Progenitor cell of endocrine pancreas (in vitro differentiated cells): ENCODE results near the gene RBM47. TPM values are rescaled to one million over a fixed set of nuclear protein-coding genes. Genes with fewer than 3 reads are reported as not detected.
A peak's percentile ranks its signal among the peaks of the same experiment; 100 is the strongest.

Experiments used
- DNase-seq: peaks from one replicate; pipeline ENCODE4 v3.0.0; 2021; ENCODE audit warnings: low spot score; ENCODE audit not compliant: unreplicated experiment
- H3K27ac Mint-ChIP-seq: 2 replicates; pipeline ENCODE4 v1.8.0; 2021; ENCODE audit warnings: mild to moderate bottlenecking, moderate library complexity, mixed read lengths
- H3K27me3 Mint-ChIP-seq: 2 replicates; pipeline ENCODE4 v1.8.0; 2021; ENCODE audit warnings: mixed read lengths
- H3K36me3 Mint-ChIP-seq: 2 replicates; pipeline ENCODE4 v1.8.0; 2022; ENCODE audit warnings: mixed read lengths; ENCODE audit not compliant: insufficient read depth
- H3K4me1 Mint-ChIP-seq: 2 replicates; pipeline ENCODE4 v1.8.0; 2021; ENCODE audit warnings: low read depth, mixed read lengths
- H3K4me3 Mint-ChIP-seq: 2 replicates; pipeline ENCODE4 v1.8.0; 2021; ENCODE audit warnings: low read depth, mild to moderate bottlenecking, moderate library complexity, mixed read lengths
- H3K9me3 Mint-ChIP-seq: 2 replicates; pipeline ENCODE4 v1.8.0; 2021; ENCODE audit warnings: low read depth, mixed read lengths
- CTCF ChIP-seq: fragments of 200-600 bp; sonication (generic); IDR thresholded peaks from one replicate; pipeline ENCODE4 v1.5.0; 2021; ENCODE audit warnings: antibody characterized with exemption, mild to moderate bottlenecking; ENCODE audit not compliant: unreplicated experiment
- long read RNA-seq: library from polyadenylated mRNA; unstranded; transcript quantifications from one replicate; pipeline ENCODE4 v2.0.0, GENCODE V29; 2020
- total RNA-seq: library from RNA; stranded (reverse); gene quantifications from 2 replicates; pipeline ENCODE4 v1.2.1, GENCODE V29; 2021

Gene RBM47
- total RNA-seq, result 64.3 and 64.8 TPM in 2 replicates
- long read RNA-seq, full-length matches to known transcripts, result 19 of 71 reads
- long read RNA-seq, partial matches to known transcripts, result 25 of 71 reads
- long read RNA-seq, other reads (novel, unspliced or antisense), result 27 of 71 reads

GRCh38 chr4:40629401-40630334, at the start of gene RBM47:
Gene RBM47 (minus strand): TSS chr4:40629864. CDS start chr4:40438893, 190,971 bp downstream.
- Mint-ChIP-seq H3K27ac (peak within 1 kb of the TSS; percentile 98), H3K4me3 (peak within 1 kb of the TSS; percentile 90), H3K9me3 (no peaks in the 10 kb centered on the region), H3K4me1 (peaks cover 51% of the 10 kb centered on the region), H3K36me3 (peaks cover 1% of the 10 kb centered on the region), H3K27me3 (no peaks in the 10 kb centered on the region)
- TF ChIP-seq CTCF, result peak; percentile 27
- DNase-seq, result peak; percentile 52

DNA sequence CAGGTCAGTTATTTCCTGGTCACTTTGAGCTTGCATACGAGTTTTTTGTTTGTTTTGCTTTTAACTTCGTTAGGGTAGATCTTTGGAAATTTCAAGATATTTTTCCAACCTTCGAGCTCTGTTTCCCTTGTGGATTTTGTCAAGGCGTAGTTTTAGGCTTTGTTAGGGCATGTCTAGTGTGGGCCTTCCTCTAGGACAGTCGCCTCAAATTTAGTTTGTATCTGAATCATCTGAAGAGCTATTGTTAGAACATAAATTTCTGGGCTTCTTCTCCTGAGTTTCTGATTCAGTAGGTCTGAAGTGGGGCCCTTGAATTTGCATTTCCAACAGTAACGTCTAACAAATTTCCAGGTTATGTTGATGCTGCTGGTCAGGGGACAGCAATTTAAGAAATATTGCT, 48.8 kb upstream of the RBM47 start:
- no peaks in the 10 kb centered on the region for H3K36me3 Mint-ChIP-seq
- no peak for TF ChIP-seq CTCF
- H3K4me1 Mint-ChIP-seq, result peaks cover 7% of the 10 kb centered on the region
- DNase-seq, result no peak
- H3K27ac Mint-ChIP-seq, result no peak overlapping the region
- no peak overlapping the region for H3K4me3 Mint-ChIP-seq
- H3K27me3 Mint-ChIP-seq, result no peaks in the 10 kb centered on the region
- no peaks in the 10 kb centered on the region for H3K9me3 Mint-ChIP-seq

DNA sequence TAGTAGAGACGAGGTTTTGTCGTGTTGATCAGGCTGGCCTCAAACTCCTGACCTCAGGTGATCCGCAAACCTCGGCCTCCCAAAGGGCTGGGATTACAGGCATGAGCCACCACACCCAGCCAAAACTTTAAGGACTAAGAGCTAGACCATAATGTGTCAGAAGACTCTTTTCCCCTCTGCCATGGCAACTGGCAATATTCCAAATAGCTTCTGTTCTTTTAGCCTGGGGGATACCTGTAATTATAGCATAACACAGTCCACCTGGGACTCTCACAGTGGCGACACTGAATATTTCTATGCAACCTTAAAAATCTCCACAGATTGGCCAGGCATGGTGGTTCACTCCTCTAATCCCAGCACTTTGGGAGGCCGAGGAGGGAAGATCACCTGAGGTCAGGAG, 45.5 kb upstream of the RBM47 start:
- no peak for DNase-seq

DNA sequence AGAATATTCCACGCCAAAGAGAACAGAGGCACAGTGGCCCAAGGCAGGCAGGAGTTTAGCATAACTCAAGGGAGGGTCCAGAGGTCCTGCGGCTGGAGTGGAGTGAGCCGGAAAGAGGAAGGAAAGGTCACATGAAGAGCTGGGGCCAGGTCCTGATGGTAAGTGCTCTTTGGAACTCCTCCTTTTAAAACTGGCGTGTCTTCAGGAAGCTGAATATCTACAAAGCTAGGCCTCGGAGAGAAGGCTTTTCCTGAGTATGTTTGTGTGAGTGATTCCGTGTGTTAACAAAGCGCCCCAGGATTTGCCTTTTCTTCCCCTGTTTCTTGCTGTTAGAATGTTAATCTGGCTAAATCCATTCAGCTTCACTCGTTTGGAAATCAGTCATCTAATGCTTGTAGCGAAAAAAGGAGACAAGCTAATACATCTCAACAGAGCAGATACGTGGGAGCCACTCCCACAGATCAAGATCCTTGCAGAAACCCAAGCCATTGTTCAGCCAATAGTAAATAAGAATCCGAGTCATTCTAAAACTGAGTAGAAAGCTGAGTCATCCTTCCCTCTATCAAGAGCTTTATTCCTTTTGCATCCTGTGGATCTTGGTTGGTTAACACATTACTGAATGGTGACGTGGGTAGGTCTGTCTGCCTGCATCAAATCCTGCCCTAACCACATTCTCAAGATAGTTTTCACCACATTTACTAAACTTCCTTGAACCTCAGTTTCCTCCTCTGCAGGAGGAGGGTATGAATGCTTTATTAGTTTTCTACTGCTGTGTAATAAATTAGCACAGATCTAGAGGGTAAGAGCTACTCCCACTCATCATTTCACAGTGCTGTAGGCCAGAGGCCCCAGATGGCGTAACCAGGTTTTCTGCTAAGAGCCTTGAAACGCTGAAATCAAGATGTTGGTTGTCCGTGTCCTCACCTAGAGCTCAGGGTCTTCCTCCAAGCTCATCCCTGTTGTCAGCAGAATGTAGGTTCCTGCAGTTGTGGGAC, 43.2 kb upstream of the RBM47 start:
- TF ChIP-seq CTCF, result no peak
- Mint-ChIP-seq H3K27ac (peak overlapping the region; percentile 89), H3K27me3 (no peaks in the 10 kb centered on the region), H3K4me1 (peaks cover 18% of the 10 kb centered on the region), H3K9me3 (no peaks in the 10 kb centered on the region), H3K4me3 (no peak overlapping the region), H3K36me3 (no peaks in the 10 kb centered on the region)
- DNase-seq, result no peak

More for the DNA sequence above, 45.5 kb upstream of the RBM47 start:
- H3K27me3 Mint-ChIP-seq, result no peaks in the 10 kb centered on the region
- no peak overlapping the region for H3K4me3 Mint-ChIP-seq
- H3K36me3 Mint-ChIP-seq, result no peaks in the 10 kb centered on the region
- H3K27ac Mint-ChIP-seq, result no peak overlapping the region
- no peak for TF ChIP-seq CTCF
- H3K4me1 Mint-ChIP-seq, result peaks cover 18% of the 10 kb centered on the region
- no peaks in the 10 kb centered on the region for H3K9me3 Mint-ChIP-seq

GRCh38 chr4:40669504-40669903, 39.8 kb upstream of the RBM47 start:
- H3K4me1 Mint-ChIP-seq, result peaks cover 18% of the 10 kb centered on the region
- H3K36me3 Mint-ChIP-seq, result no peaks in the 10 kb centered on the region
- H3K9me3 Mint-ChIP-seq, result no peaks in the 10 kb centered on the region
- no peak for DNase-seq
- H3K27ac Mint-ChIP-seq, result no peak overlapping the region
- no peak for TF ChIP-seq CTCF
- no peak overlapping the region for H3K4me3 Mint-ChIP-seq
- no peaks in the 10 kb centered on the region for H3K27me3 Mint-ChIP-seq
